Peyer's patch (tissue), 4 donors: Measurements from ENCODE around the gene SLC25A19.

Experiments used
- CTCF ChIP-seq, 6 experiments: fragments of 450-650 bp in 4 of 6; fragments of 200-600 bp in 2 of 6; sonication (generic) in 1 of 6; IDR thresholded peaks; one replicate each; pipeline ENCODE4 v1.5.1; 2017 to 2019; ENCODE audit warnings: antibody characterized with exemption in 6 of 6, mild to moderate bottlenecking in 3 of 6, moderate library complexity in 1 of 6
- POLR2A ChIP-seq, 2 donors: fragments of 450-650 bp; IDR thresholded peaks; one replicate each; pipeline ENCODE4 v1.5.1; 2017; ENCODE audit warnings: antibody characterized with exemption in 2 of 2, mild to moderate bottlenecking in 2 of 2, moderate library complexity in 2 of 2

GRCh38 chr17:75301049-75301448, 11.8 kb upstream of the SLC25A19 start:
- TF ChIP-seq CTCF (IDR thresholded peaks at IDR 0.05) (no peak), POLR2A (IDR thresholded peaks at IDR 0.05) (no peak)
